NB4 (cell line): ENCODE results near the gene SCGB1C1.
A peak's percentile ranks its signal among the peaks of the same experiment; 100 is the strongest.

Experiments used
- POLR2A ChIP-seq: IDR thresholded peaks from 2 replicates; pipeline ENCODE4 v1.6.1; 2011; ENCODE audit warnings: mild to moderate bottlenecking; ENCODE audit not compliant: insufficient read length; ENCODE audit errors: extremely low read depth
- TF ChIP-seq, protein P1 (sequence below): IDR thresholded peaks from one replicate; pipeline ENCODE4 v1.5.1; 2012; ENCODE audit warnings: low read depth, low read length

DNA sequence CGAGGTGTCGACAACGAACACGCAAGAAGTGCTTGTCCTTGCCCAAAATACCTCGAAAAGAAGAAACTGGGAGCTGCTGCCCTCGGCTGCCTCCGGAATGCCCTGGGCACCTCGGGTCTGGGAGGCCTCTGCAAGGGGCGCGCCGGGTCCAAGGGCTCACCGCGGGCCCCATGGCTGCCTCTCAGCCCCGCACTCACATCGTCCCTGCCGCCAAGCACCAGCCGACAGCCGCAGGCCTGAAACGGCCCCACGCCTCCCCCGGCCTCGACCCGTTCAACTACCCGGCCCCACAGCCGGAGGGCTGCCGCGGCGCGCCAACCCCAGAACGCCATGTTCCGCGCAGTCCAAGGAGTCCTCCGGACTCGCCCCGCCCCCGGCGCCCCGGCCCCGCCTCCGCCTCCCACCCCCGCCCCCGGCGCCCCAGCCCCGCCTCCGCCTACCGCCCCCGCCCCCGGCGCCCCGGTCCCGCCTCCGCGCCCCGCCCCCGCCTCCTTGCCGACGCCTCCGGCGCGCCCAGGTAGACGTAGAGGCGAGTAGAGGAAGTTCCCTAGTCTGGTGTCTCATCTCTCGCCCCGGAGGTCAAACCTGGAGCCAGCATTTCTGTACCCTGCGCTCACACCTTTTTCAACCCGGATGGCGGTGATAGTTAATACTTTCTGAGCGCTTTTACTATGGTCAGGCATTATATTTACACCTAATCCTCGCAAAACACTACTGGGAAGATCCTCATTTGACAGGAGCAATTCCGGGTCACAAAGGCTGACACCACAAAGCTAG is 43.3 kb downstream of the SCGB1C1 start, which contains the start of gene SIRT3:
- TF ChIP-seq, protein P1, sequence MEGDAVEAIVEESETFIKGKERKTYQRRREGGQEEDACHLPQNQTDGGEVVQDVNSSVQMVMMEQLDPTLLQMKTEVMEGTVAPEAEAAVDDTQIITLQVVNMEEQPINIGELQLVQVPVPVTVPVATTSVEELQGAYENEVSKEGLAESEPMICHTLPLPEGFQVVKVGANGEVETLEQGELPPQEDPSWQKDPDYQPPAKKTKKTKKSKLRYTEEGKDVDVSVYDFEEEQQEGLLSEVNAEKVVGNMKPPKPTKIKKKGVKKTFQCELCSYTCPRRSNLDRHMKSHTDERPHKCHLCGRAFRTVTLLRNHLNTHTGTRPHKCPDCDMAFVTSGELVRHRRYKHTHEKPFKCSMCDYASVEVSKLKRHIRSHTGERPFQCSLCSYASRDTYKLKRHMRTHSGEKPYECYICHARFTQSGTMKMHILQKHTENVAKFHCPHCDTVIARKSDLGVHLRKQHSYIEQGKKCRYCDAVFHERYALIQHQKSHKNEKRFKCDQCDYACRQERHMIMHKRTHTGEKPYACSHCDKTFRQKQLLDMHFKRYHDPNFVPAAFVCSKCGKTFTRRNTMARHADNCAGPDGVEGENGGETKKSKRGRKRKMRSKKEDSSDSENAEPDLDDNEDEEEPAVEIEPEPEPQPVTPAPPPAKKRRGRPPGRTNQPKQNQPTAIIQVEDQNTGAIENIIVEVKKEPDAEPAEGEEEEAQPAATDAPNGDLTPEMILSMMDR: no peak
- peak; percentile 63 for TF ChIP-seq POLR2A
